Keratinocyte (primary cell): Measurements from ENCODE around the gene GTF2IRD1.

Experiments used
- CTCF ChIP-seq, 3 experiments: IDR thresholded peaks in 1 of 3; conservative IDR thresholded peaks in 1 of 3; optimal IDR thresholded peaks in 1 of 3; 2 replicates in 2 of 3; 3 replicates in 1 of 3; pipeline versions ENCODE3 to v1.5.1; 2011; ENCODE audit warnings: low read length in 3 of 3, mild to moderate bottlenecking in 3 of 3, moderate library complexity in 2 of 3, control low read depth in 1 of 3, inconsistent platforms in 1 of 3; ENCODE audit not compliant: insufficient read depth in 2 of 3; ENCODE audit errors: extremely low read depth in 1 of 3
- EZH2 ChIP-seq: IDR thresholded peaks from one replicate; pipeline ENCODE4 v1.6.1; 2012; ENCODE audit warnings: inconsistent platforms, mild to moderate bottlenecking, low read length, moderate library complexity

GRCh38 chr7:74585844-74586243 lies 132.1 kb downstream of the GTF2IRD1 start:
- TF ChIP-seq CTCF (optimal IDR thresholded peaks at IDR 0.05 in 1 of 3, IDR thresholded peaks at IDR 0.05 in 1 of 3, conservative IDR thresholded peaks at IDR 0.05 in 1 of 3; ENCODE audit: extremely low read depth in 1 of 3, insufficient read depth in 2 of 3, low read length in 3 of 3) (no peak), EZH2 (no peak)
